HFFc6 (cell line): ENCODE data around the gene FAM117A. TPM values are rescaled to one million over a fixed set of nuclear protein-coding genes. Genes with fewer than 3 reads are reported as not detected.

ENCODE experiments used
- DNase-seq: peaks from one replicate; pipeline ENCODE4 v3.0.0-alpha.2; 2018
- H3K27ac Mint-ChIP-seq: 2 replicates; pipeline ENCODE4 v1.8.0; 2020; ENCODE audit warnings: mild to moderate bottlenecking, mixed read lengths
- H3K27me3 Mint-ChIP-seq: 2 replicates; pipeline ENCODE4 v1.8.0; 2021; ENCODE audit warnings: mild to moderate bottlenecking, moderate library complexity, mixed read lengths; ENCODE audit not compliant: insufficient read depth
- H3K36me3 Mint-ChIP-seq: 2 replicates; pipeline ENCODE4 v1.8.0; 2021; ENCODE audit warnings: low read depth, mixed read lengths
- H3K4me1 Mint-ChIP-seq: 2 replicates; pipeline ENCODE4 v1.8.0; 2020; ENCODE audit warnings: low read depth, mixed read lengths
- H3K4me3 Mint-ChIP-seq: 2 replicates; pipeline ENCODE4 v1.8.0; 2020; ENCODE audit warnings: mild to moderate bottlenecking, moderate library complexity, mixed read lengths
- H3K9me3 Mint-ChIP-seq: 2 replicates; pipeline ENCODE4 v1.8.0; 2020; ENCODE audit warnings: mild to moderate bottlenecking, mixed read lengths
- CTCF ChIP-seq: fragments of 200-600 bp; sonication (generic); IDR thresholded peaks from 2 replicates; pipeline ENCODE4 v1.5.0; 2021; ENCODE audit warnings: antibody characterized with exemption, mild to moderate bottlenecking
- total RNA-seq, 6 experiments: library from RNA; stranded (reverse); fragmentation: NEBNext Ultra II Directional; extraction: Animal tissue kit (Norgen Biotek cat#: 25700); gene quantifications; 2 replicates in 1 of 6; 3 replicates in 5 of 6; pipeline ENCODE4 v1.2.3, GENCODE V29; 2021

The FAM117A gene
- total RNA-seq, 6 experiments from 2014 or later: 0.23 to 1.1 (median 0.57) TPM

DNA sequence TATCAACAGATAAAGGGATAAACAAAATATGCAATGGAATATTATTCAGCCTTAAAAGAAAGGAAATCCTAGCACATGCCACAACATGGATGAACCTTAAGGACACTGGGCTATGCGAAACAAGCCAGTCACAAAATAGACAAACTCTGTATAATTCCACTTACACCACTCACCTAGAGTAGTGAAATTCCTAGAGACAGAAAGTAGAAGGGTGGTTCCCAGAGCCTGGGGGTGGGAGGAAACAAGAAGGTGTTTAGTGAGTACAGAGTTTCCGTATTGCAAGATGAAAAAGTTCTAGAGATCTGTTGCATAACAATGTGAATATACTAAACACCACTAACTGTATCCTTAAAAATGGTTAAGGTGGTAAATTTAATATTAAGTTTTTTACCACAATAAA lies 96.1 kb downstream of the FAM117A start:
- Mint-ChIP-seq H3K27ac (no peak overlapping the region), H3K27me3 (no peaks in the 10 kb centered on the region), H3K4me3 (no peak overlapping the region), H3K4me1 (peaks cover 23% of the 10 kb centered on the region), H3K36me3 (peaks cover 10% of the 10 kb centered on the region), H3K9me3 (no peaks in the 10 kb centered on the region)
- no peak for TF ChIP-seq CTCF
- no peak for DNase-seq

GRCh38 chr17:49664706-49665211 lies 99.2 kb downstream of the FAM117A start:
- H3K9me3 Mint-ChIP-seq: no peaks in the 10 kb centered on the region
- H3K36me3 Mint-ChIP-seq: peaks cover 17% of the 10 kb centered on the region
- peaks cover 1% of the 10 kb centered on the region for H3K4me1 Mint-ChIP-seq
- DNase-seq: no peak
- no peak overlapping the region for H3K4me3 Mint-ChIP-seq
- no peak overlapping the region for H3K27ac Mint-ChIP-seq
- no peak for TF ChIP-seq CTCF
- H3K27me3 Mint-ChIP-seq: no peaks in the 10 kb centered on the region

Other genes with a start within 250 kb of the FAM117A start
- 1 to 10 TPM in 5 of 6 experiments, under 1 TPM in 1; 0.59 to 2.3 (median 1.5) TPM for gene NXPH3, start 188.3 kb downstream of the FAM117A start, total RNA-seq
- 10 to 100 TPM; 53.2 to 60.6 (median 55.6) TPM for gene SPOP, start 86.0 kb downstream of the FAM117A start, total RNA-seq
- gene SLC35B1, start 56.2 kb downstream of the FAM117A start, total RNA-seq: 100 to 1,000 TPM in 2 of 6 experiments, 10 to 100 TPM in 4; 78.2 to 117 (median 88.4) TPM
- gene KAT7, start 24.6 kb upstream of the FAM117A start, total RNA-seq: 10 to 100 TPM; 35.3 to 45.5 (median 36.5) TPM
- gene TAC4, start 83.9 kb upstream of the FAM117A start, total RNA-seq: not detected
- gene DLX4, start 205.1 kb upstream of the FAM117A start, total RNA-seq: not detected
- not detected for gene DLX3, start 231.1 kb upstream of the FAM117A start, total RNA-seq